ENCODE data around the gene RNF43. TPM values are rescaled to one million over a fixed set of nuclear protein-coding genes. Genes with fewer than 3 reads are reported as not detected.

RNF43 gene
- total and polyA plus RNA-seq, 3 donors from 2014 or later = 9.7 to 22.7 (median 15.6) TPM

GRCh38 chr17:58370716-58371115 is 46.6 kb downstream of the RNF43 start:
- H3K9me3 ChIP-seq = no peaks in the 10 kb centered on the region
- WGBS, 2 donors = 86 to 88% methylated on average over 9 of the region's 9 CpGs
- no peak overlapping the region for H3K4me3 ChIP-seq
- H3K27me3 ChIP-seq = no peaks in the 10 kb centered on the region
- no peak for DNase-seq
- no peaks in the 10 kb centered on the region for H3K36me3 ChIP-seq (ENCODE audit: low read depth, missing control alignments)
- intact Hi-C loops (cut with DNase I; ENCODE audit: low total_unique reads) = no loop called here
- TF ChIP-seq POLR2A (IDR thresholded peaks at IDR 0.05) = no peak
- TF ChIP-seq CTCF (IDR thresholded peaks at IDR 0.05) = no peak
- peaks cover 2% of the 10 kb centered on the region for H3K4me1 ChIP-seq
- H3K27ac ChIP-seq = no peak overlapping the region

- H3K9me3 ChIP-seq = no peaks in the 10 kb centered on the region
- H3K27me3 ChIP-seq = no peaks in the 10 kb centered on the region
- no peak overlapping the region for H3K4me3 ChIP-seq
- peaks cover 4% of the 10 kb centered on the region for H3K4me1 ChIP-seq
- intact Hi-C loops (cut with DNase I; ENCODE audit: low total_unique reads) = no loop called here
- H3K27ac ChIP-seq = no peak overlapping the region
- TF ChIP-seq POLR2A (IDR thresholded peaks at IDR 0.05) (no peak), CTCF (IDR thresholded peaks at IDR 0.05) (no peak)
- 82 to 97% methylated on average over 5 of the region's 5 CpGs for WGBS, 2 donors
- DNase-seq = no peak
- H3K36me3 ChIP-seq (ENCODE audit: low read depth, missing control alignments) = no peaks in the 10 kb centered on the region
Measured at GRCh38 chr17:58370309-58370708, 47.0 kb downstream of the RNF43 start.

- H3K4me1 ChIP-seq = peaks cover 11% of the 10 kb centered on the region
- no peaks in the 10 kb centered on the region for H3K27me3 ChIP-seq
- H3K9me3 ChIP-seq = no peaks in the 10 kb centered on the region
- no peak for TF ChIP-seq POLR2A (IDR thresholded peaks at IDR 0.05)
- no peak for TF ChIP-seq CTCF (IDR thresholded peaks at IDR 0.05)
- H3K27ac ChIP-seq = no peak overlapping the region
- no peak for DNase-seq
- H3K4me3 ChIP-seq = no peak overlapping the region
- no peaks in the 10 kb centered on the region for H3K36me3 ChIP-seq (ENCODE audit: low read depth, missing control alignments)
- intact Hi-C loops (cut with DNase I; ENCODE audit: low total_unique reads) = no loop called here
- 79 to 83% methylated on average over 5 of the region's 5 CpGs for WGBS, 2 donors
Measured at GRCh38 chr17:58369214-58370031, 47.9 kb downstream of the RNF43 start.

- 71 to 74% methylated on average over 3 of the region's 3 CpGs for WGBS, 2 donors
Measured at GRCh38 chr17:58368860-58369213, 48.5 kb downstream of the RNF43 start.

More at GRCh38 chr17:58368860-58369213, 48.5 kb downstream of the RNF43 start:
- no peak for DNase-seq
- intact Hi-C loops (cut with DNase I; ENCODE audit: low total_unique reads) = no loop called here
- no peak overlapping the region for H3K27ac ChIP-seq
- H3K4me1 ChIP-seq = peaks cover 13% of the 10 kb centered on the region
- H3K9me3 ChIP-seq = no peaks in the 10 kb centered on the region
- no peak overlapping the region for H3K4me3 ChIP-seq
- H3K27me3 ChIP-seq = no peaks in the 10 kb centered on the region
- TF ChIP-seq POLR2A (IDR thresholded peaks at IDR 0.05) (no peak), CTCF (IDR thresholded peaks at IDR 0.05) (no peak)
- no peaks in the 10 kb centered on the region for H3K36me3 ChIP-seq (ENCODE audit: low read depth, missing control alignments)

Other genes starting within 250 kb of the RNF43 start
- not detected for gene EPX, start 224.8 kb downstream of the RNF43 start, total RNA-seq
- not detected for gene EPX, start 224.8 kb downstream of the RNF43 start, polyA plus RNA-seq (ENCODE audit: insufficient read depth, low read depth, low replicate concordance)
- gene MKS1, start 198.3 kb downstream of the RNF43 start, total RNA-seq = 10 to 100 TPM; 32.0 to 34.3 TPM
- gene MKS1, start 198.3 kb downstream of the RNF43 start, polyA plus RNA-seq (ENCODE audit: insufficient read depth, low read depth, low replicate concordance) = 32.3 TPM
- gene LPO, start 178.9 kb downstream of the RNF43 start, total RNA-seq = 1 to 10 TPM; 1.8 to 2.0 TPM
- gene LPO, start 178.9 kb downstream of the RNF43 start, polyA plus RNA-seq (ENCODE audit: insufficient read depth, low read depth, low replicate concordance) = 2.7 TPM
- 1 to 10 TPM in 1 of 2 donors, under 1 TPM in 1; 0.87 to 1.1 TPM for gene MPO, start 136.6 kb downstream of the RNF43 start, total RNA-seq
- 0.87 TPM for gene MPO, start 136.6 kb downstream of the RNF43 start, polyA plus RNA-seq (ENCODE audit: insufficient read depth, low read depth, low replicate concordance)
- gene TSPOAP1, start 88.7 kb downstream of the RNF43 start, total RNA-seq = 10 to 100 TPM in 1 of 2 donors, 1 to 10 TPM in 1; 7.2 to 13.0 TPM
- gene TSPOAP1, start 88.7 kb downstream of the RNF43 start, polyA plus RNA-seq (ENCODE audit: insufficient read depth, low read depth, low replicate concordance) = 8.2 TPM
- 10 to 100 TPM; 59.3 to 64.4 TPM for gene SUPT4H1, start 65.3 kb downstream of the RNF43 start, total RNA-seq
- 98.5 TPM for gene SUPT4H1, start 65.3 kb downstream of the RNF43 start, polyA plus RNA-seq (ENCODE audit: insufficient read depth, low read depth, low replicate concordance)
- gene HSF5, start 70.9 kb upstream of the RNF43 start, total RNA-seq = 10 to 100 TPM; 40.0 to 57.8 TPM
- 119 TPM for gene HSF5, start 70.9 kb upstream of the RNF43 start, polyA plus RNA-seq (ENCODE audit: insufficient read depth, low read depth, low replicate concordance)
- gene MTMR4, start 97.1 kb upstream of the RNF43 start, total RNA-seq = 100 to 1,000 TPM; 146 to 183 TPM
- 59.3 TPM for gene MTMR4, start 97.1 kb upstream of the RNF43 start, polyA plus RNA-seq (ENCODE audit: insufficient read depth, low read depth, low replicate concordance)